SK-N-SH (cell line): ENCODE data around the gene PNPLA8. TPM values are rescaled to one million over a fixed set of nuclear protein-coding genes. Genes with fewer than 3 reads are reported as not detected.

Experiments
- CTCF ChIA-PET: fragments of 300-600, 350-600 bp; formaldehyde crosslinking; extraction: SDS; loops from one replicate; lab custom pipeline; 2021; lab: Yijun Ruan, JAX
- POLR2A ChIA-PET: fragments of 350-600 bp; sonication (Branson Sonifier 250); formaldehyde crosslinking; extraction: SDS; loops from one replicate; lab custom pipeline; 2020; ENCODE audit warnings: antibody characterized with exemption, inconsistent platforms; lab: Yijun Ruan, JAX
- DNase-seq: peaks from one replicate; pipeline ENCODE4 v3.0.0; 2012
- H2AFZ ChIP-seq: fragments of 200-600 bp; sonication (generic); 2 replicates; pipeline ENCODE4 v1.8.1; 2016; ENCODE audit warnings: antibody characterized with exemption, mild to moderate bottlenecking, low read depth
- H3F3A ChIP-seq: fragments of 200-600 bp; sonication (generic); replicated peaks from 2 replicates; pipeline ENCODE3; 2016; ENCODE audit warnings: antibody characterized with exemption, mild to moderate bottlenecking; ENCODE audit not compliant: insufficient read depth
- H3K27ac ChIP-seq, 2 experiments: fragments of 200-500 bp in 1 of 2; fragments of 200-600 bp in 1 of 2; sonication (Bioruptor generic) in 1 of 2; sonication (generic), shearing (Covaris generic) in 1 of 2; 2 replicates each; pipeline versions ENCODE4 v1.5.1 to v1.6.1; 2014 to 2016; ENCODE audit warnings: low read depth in 2 of 2, inconsistent platforms in 1 of 2, low read length in 1 of 2, mild to moderate bottlenecking in 1 of 2, mixed read lengths in 1 of 2
- H3K27me3 ChIP-seq: fragments of 200-600 bp; sonication (generic), shearing (Covaris generic); 2 replicates; pipeline ENCODE4 v1.6.1; 2016; ENCODE audit warnings: mixed run types; ENCODE audit not compliant: insufficient read depth
- H3K36me3 ChIP-seq, 2 experiments: fragments of 200-500 bp in 1 of 2; fragments of 200-600 bp in 1 of 2; sonication (Bioruptor generic) in 1 of 2; sonication (generic) in 1 of 2; replicated peaks in 1 of 2; 2 replicates each; pipeline versions ENCODE3 to v1.5.1; 2014 to 2016; ENCODE audit warnings: low read length in 1 of 2, mild to moderate bottlenecking in 1 of 2; ENCODE audit not compliant: insufficient read depth in 2 of 2, control insufficient read depth in 1 of 2
- H3K4me1 ChIP-seq, 2 experiments: fragments of 200-500 bp in 1 of 2; fragments of 200-600 bp in 1 of 2; sonication (Bioruptor generic) in 1 of 2; sonication (generic), shearing (Covaris generic) in 1 of 2; 2 replicates each; pipeline versions ENCODE4 v1.5.1 to v1.6.1; 2014 to 2016; ENCODE audit warnings: low read depth in 1 of 2, low read length in 1 of 2, mixed run types in 1 of 2; ENCODE audit not compliant: insufficient read depth in 2 of 2, control insufficient read depth in 1 of 2
- H3K4me2 ChIP-seq: fragments of 200-600 bp; sonication (generic), shearing (Covaris generic); 2 replicates; pipeline ENCODE4 v1.6.1; 2017; ENCODE audit warnings: mixed run types
- H3K4me3 ChIP-seq, 2 experiments: fragments of 200-500 bp in 1 of 2; fragments of 200-600 bp in 1 of 2; sonication (Bioruptor generic) in 1 of 2; sonication (generic), shearing (Covaris generic) in 1 of 2; 2 replicates each; pipeline versions ENCODE4 v1.5.1 to v1.8.1; 2014 to 2016; ENCODE audit warnings: low read depth in 2 of 2, inconsistent platforms in 1 of 2, low read length in 1 of 2, mild to moderate bottlenecking in 1 of 2, mixed read lengths in 1 of 2, moderate library complexity in 1 of 2
- H3K79me2 ChIP-seq: fragments of 200-600 bp; sonication (generic); 2 replicates; pipeline ENCODE4 v1.8.1; 2017; ENCODE audit warnings: mild to moderate bottlenecking; ENCODE audit not compliant: insufficient read depth
- H3K9ac ChIP-seq: fragments of 200-600 bp; sonication (generic); 2 replicates; pipeline ENCODE4 v1.6.1; 2017; ENCODE audit warnings: mixed run types
- H3K9me2 ChIP-seq: fragments of 200-600 bp; sonication (generic); 2 replicates; pipeline ENCODE4 v1.6.1; 2017; ENCODE audit warnings: mixed run types
- H3K9me3 ChIP-seq: fragments of 200-600 bp; sonication (generic); 2 replicates; pipeline ENCODE4 v1.6.1; 2017; ENCODE audit warnings: mixed run types, mild to moderate bottlenecking, moderate library complexity
- H4K20me1 ChIP-seq: fragments of 200-600 bp; sonication (generic); 2 replicates; pipeline ENCODE4 v1.6.1; 2017; ENCODE audit warnings: mild to moderate bottlenecking, mixed run types; ENCODE audit not compliant: insufficient read depth
- CTCF ChIP-seq: fragments of 200-600 bp; sonication (generic); IDR thresholded peaks from 2 replicates; pipeline ENCODE4 v1.6.1; 2017; ENCODE audit warnings: antibody characterized with exemption, mild to moderate bottlenecking, moderate library complexity
- ELF1 ChIP-seq: IDR thresholded peaks from 2 replicates; pipeline ENCODE4 v1.4.0; 2012
- EP300 ChIP-seq, 2 experiments: IDR thresholded peaks; 2 replicates each; pipeline versions ENCODE4 v1.4.0 to v1.6.1; 2012; ENCODE audit warnings: borderline replicate concordance in 1 of 2, low read depth in 1 of 2, low read length in 1 of 2
- EZH2phosphoT487 ChIP-seq: fragments of 200-600 bp; sonication (generic); IDR thresholded peaks from 2 replicates; pipeline ENCODE4 v1.6.1; 2017; ENCODE audit warnings: low read depth, mixed run types, mild to moderate bottlenecking, antibody characterized with exemption, moderate library complexity, borderline replicate concordance
- FOSL2 ChIP-seq: IDR thresholded peaks from 2 replicates; pipeline ENCODE4 v1.4.0; 2012; ENCODE audit warnings: low read depth, mild to moderate bottlenecking, moderate library complexity, borderline replicate concordance
- JUND ChIP-seq: IDR thresholded peaks from 2 replicates; pipeline ENCODE4 v1.4.0; 2012
- MEF2A ChIP-seq: IDR thresholded peaks from 2 replicates; pipeline ENCODE4 v1.4.0; 2012; ENCODE audit warnings: low read depth, borderline replicate concordance
- NRF1 ChIP-seq: IDR thresholded peaks from 2 replicates; pipeline ENCODE4 v1.6.1; 2012; ENCODE audit warnings: low read depth, mild to moderate bottlenecking, low read length
- POLR2AphosphoS5 ChIP-seq: IDR thresholded peaks from 2 replicates; pipeline ENCODE4 v1.6.1; 2012; ENCODE audit warnings: low read depth, low read length
- RAD21 ChIP-seq: IDR thresholded peaks from 2 replicates; pipeline ENCODE4 v1.6.1; 2012; ENCODE audit warnings: mild to moderate bottlenecking, low read length
- RCOR1 ChIP-seq: fragments of 150-350 bp; IDR thresholded peaks from 2 replicates; pipeline ENCODE4 v1.6.1; 2017; ENCODE audit warnings: antibody characterized with exemption, low read length
- SIN3A ChIP-seq: IDR thresholded peaks from 2 replicates; pipeline ENCODE4 v1.6.1; 2012; ENCODE audit warnings: low read depth, mild to moderate bottlenecking, low read length, moderate library complexity, borderline replicate concordance
- TCF12 ChIP-seq: IDR thresholded peaks from 2 replicates; pipeline ENCODE4 v1.4.0; 2012
- YY1 ChIP-seq: IDR thresholded peaks from 2 replicates; pipeline ENCODE4 v1.4.0; 2012; ENCODE audit warnings: low read depth, mild to moderate bottlenecking
- polyA plus RNA-seq, 3 experiments: library from polyadenylated mRNA; depleted of rRNA; stranded (reverse); fragments of >200 nt; gene quantifications; 2 replicates each; pipeline ENCODE4 v1.2.3, GENCODE V29; 2012
- TF ChIP-seq, protein P1 (sequence below): IDR thresholded peaks from 2 replicates; pipeline ENCODE4 v1.4.0; 2012; ENCODE audit warnings: low read depth
- TF ChIP-seq, protein P2 (sequence below): IDR thresholded peaks from 2 replicates; pipeline ENCODE4 v1.4.0; 2012; ENCODE audit warnings: low read depth, borderline replicate concordance
- TF ChIP-seq, protein P3 (sequence below): fragments of 150-350 bp; IDR thresholded peaks from 2 replicates; pipeline ENCODE4 v1.6.1; 2016; ENCODE audit warnings: mild to moderate bottlenecking, low read depth, low read length

Gene PNPLA8
- polyA plus RNA-seq, 1 of the 3 experiments (the other 2 are of a cell fraction) = 7.2 TPM

GRCh38 chr7:108488768-108489538 lies 37.0 kb downstream of the PNPLA8 start (continued):
- TF ChIP-seq, protein P1, sequence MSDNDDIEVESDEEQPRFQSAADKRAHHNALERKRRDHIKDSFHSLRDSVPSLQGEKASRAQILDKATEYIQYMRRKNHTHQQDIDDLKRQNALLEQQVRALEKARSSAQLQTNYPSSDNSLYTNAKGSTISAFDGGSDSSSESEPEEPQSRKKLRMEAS = no peak
- TF ChIP-seq TCF12 = no peak
- no peak for TF ChIP-seq POLR2AphosphoS5
- no peak for TF ChIP-seq ELF1
- no peak for TF ChIP-seq CTCF
- no peak for TF ChIP-seq NRF1
- TF ChIP-seq MEF2A = no peak

DNA sequence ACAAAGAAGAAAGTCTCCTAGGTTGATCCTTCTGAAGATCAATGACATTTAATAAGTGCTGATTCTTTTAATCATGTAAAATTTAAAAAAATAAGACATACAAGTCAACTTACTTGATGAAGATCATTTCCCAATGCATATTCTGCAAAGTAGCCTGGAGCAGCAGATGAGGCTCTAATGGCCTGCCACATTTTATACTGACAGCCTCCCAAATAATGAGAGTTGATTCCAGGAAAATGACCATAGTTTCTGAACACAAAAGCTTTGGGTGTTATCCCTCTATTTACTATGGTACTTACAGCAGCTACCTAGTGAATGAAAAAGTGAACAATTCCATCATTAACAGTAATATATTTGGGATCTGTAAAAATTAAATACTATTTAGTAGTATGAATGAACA lies 38.3 kb downstream of the PNPLA8 start:
- Histone ChIP-seq H3K4me2 (no peak overlapping the region), H3K27ac (no peak overlapping the region)
- CTCF ChIA-PET = interaction anchor here (0.7 to 4.1 kb wide), 5 partner anchors 10 to 535 kb away, joined by 3 to 33 read pairs (median 3); no protein-coding TSS in a partner anchor

More for the DNA sequence above, 38.3 kb downstream of the PNPLA8 start:
- Histone ChIP-seq H4K20me1 (no peaks in the 10 kb centered on the region), H3K9ac (no peak overlapping the region), H3F3A (peaks cover 16% of the 10 kb centered on the region), H3K79me2 (no peaks in the 10 kb centered on the region), H3K27me3 (no peaks in the 10 kb centered on the region), H3K36me3 (peaks cover 48 to 54% of the 10 kb centered on the region in 2 experiments), H2AFZ (no peak overlapping the region)
- POLR2A ChIA-PET = no interaction called here
- no peak for DNase-seq
- TF ChIP-seq YY1 (no peak), TCF12 (no peak), RAD21 (no peak), CTCF (no peak), ELF1 (no peak), EZH2phosphoT487 (no peak), EP300 (IDR thresholded peaks at IDR 0.05; ENCODE audit: borderline replicate concordance in 1 of 2, low read depth in 1 of 2, low read length in 1 of 2) (no peak), RCOR1 (no peak), SIN3A (no peak), JUND (no peak), FOSL2 (no peak)
- TF ChIP-seq, protein P2, sequence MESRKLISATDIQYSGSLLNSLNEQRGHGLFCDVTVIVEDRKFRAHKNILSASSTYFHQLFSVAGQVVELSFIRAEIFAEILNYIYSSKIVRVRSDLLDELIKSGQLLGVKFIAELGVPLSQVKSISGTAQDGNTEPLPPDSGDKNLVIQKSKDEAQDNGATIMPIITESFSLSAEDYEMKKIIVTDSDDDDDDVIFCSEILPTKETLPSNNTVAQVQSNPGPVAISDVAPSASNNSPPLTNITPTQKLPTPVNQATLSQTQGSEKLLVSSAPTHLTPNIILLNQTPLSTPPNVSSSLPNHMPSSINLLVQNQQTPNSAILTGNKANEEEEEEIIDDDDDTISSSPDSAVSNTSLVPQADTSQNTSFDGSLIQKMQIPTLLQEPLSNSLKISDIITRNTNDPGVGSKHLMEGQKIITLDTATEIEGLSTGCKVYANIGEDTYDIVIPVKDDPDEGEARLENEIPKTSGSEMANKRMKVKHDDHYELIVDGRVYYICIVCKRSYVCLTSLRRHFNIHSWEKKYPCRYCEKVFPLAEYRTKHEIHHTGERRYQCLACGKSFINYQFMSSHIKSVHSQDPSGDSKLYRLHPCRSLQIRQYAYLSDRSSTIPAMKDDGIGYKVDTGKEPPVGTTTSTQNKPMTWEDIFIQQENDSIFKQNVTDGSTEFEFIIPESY = no peak
- TF ChIP-seq, protein P1 = no peak
- TF ChIP-seq, protein P3, sequence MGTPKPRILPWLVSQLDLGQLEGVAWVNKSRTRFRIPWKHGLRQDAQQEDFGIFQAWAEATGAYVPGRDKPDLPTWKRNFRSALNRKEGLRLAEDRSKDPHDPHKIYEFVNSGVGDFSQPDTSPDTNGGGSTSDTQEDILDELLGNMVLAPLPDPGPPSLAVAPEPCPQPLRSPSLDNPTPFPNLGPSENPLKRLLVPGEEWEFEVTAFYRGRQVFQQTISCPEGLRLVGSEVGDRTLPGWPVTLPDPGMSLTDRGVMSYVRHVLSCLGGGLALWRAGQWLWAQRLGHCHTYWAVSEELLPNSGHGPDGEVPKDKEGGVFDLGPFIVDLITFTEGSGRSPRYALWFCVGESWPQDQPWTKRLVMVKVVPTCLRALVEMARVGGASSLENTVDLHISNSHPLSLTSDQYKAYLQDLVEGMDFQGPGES = no peak
- TF ChIP-seq, all 33 proteins: peak for 0
- Histone ChIP-seq H3K4me3 (no peak overlapping the region), H3K4me1 (peaks cover 0 to 5% of the 10 kb centered on the region in 2 experiments; a peak in 1 of 4 replicates), H3K9me3 (no peaks in the 10 kb centered on the region), H3K9me2 (0 out of 2 replicates have a peak, but pooled peaks cover 2% of the 10 kb centered on the region)
